GM12878 (cell line): ENCODE results near the gene RNF31.

Source experiments
- BACH1 ChIP-seq: fragments of 450-650 bp; IDR thresholded peaks from 2 replicates; pipeline ENCODE4 v1.6.1; 2017; ENCODE audit warnings: mild to moderate bottlenecking, borderline replicate concordance
- CTCF ChIP-seq, 3 experiments: IDR thresholded peaks in 2 of 3; conservative IDR thresholded peaks in 1 of 3; 2 replicates each; pipeline ENCODE4 v1.5.1; 2011; ENCODE audit warnings: low read depth in 3 of 3, low read length in 3 of 3, mild to moderate bottlenecking in 3 of 3, control low read depth in 2 of 3, moderate library complexity in 2 of 3, inconsistent platforms in 1 of 3, mixed read lengths in 1 of 3; ENCODE audit not compliant: control insufficient read depth in 2 of 3, insufficient read depth in 1 of 3; ENCODE audit errors: extremely low read depth in 1 of 3
- EP300 ChIP-seq, 2 experiments: fragments of 150-350 bp in 1 of 2; IDR thresholded peaks; 2 replicates each; pipeline ENCODE4 v1.6.1; 2011 to 2012; ENCODE audit warnings: low read depth in 2 of 2, low read length in 2 of 2, borderline replicate concordance in 1 of 2, improper control_type of control experiment in 1 of 2, inconsistent platforms in 1 of 2; ENCODE audit not compliant: control insufficient read depth in 1 of 2
- JUND ChIP-seq: IDR thresholded peaks from 2 replicates; pipeline ENCODE4 v1.6.1; 2012; ENCODE audit warnings: low read depth, mild to moderate bottlenecking, low read length, improper control_type of control experiment, moderate library complexity
- MAX ChIP-seq: IDR thresholded peaks from 2 replicates; pipeline ENCODE4 v1.6.1; 2012; ENCODE audit warnings: low read depth, low read length, improper control_type of control experiment
- MEF2B ChIP-seq: fragments of 450-650 bp; IDR thresholded peaks from 2 replicates; pipeline ENCODE4 v1.6.1; 2018; ENCODE audit warnings: mild to moderate bottlenecking, moderate library complexity; ENCODE audit not compliant: partially characterized antibody, poor library complexity, severe bottlenecking
- MTA3 ChIP-seq: IDR thresholded peaks from 2 replicates; pipeline ENCODE4 v1.6.1; 2012; ENCODE audit warnings: low read length, inconsistent platforms, borderline replicate concordance
- NRF1 ChIP-seq: conservative IDR thresholded peaks from 2 replicates; pipeline ENCODE4 v1.6.1; 2011; ENCODE audit warnings: mild to moderate bottlenecking, low read depth, low read length, improper control_type of control experiment
- POLR2AphosphoS5 ChIP-seq: IDR thresholded peaks from 2 replicates; pipeline ENCODE4 v1.6.1; 2011; ENCODE audit warnings: mild to moderate bottlenecking, low read length, inconsistent platforms
- RAD21 ChIP-seq: IDR thresholded peaks from 2 replicates; pipeline ENCODE4 v1.6.1; 2011; ENCODE audit warnings: mild to moderate bottlenecking, low read depth, low read length, moderate library complexity; ENCODE audit not compliant: insufficient read depth
- SIX5 ChIP-seq: IDR thresholded peaks from 2 replicates; pipeline ENCODE4 v1.6.1; 2011; ENCODE audit warnings: mild to moderate bottlenecking, low read depth, low read length, moderate library complexity; ENCODE audit not compliant: severe bottlenecking
- STAT1 ChIP-seq: fragments of 450-650 bp; conservative IDR thresholded peaks from 2 replicates; pipeline ENCODE4 v1.6.1; 2014; ENCODE audit warnings: antibody characterized with exemption, mild to moderate bottlenecking
- USF2 ChIP-seq: IDR thresholded peaks from 2 replicates; pipeline ENCODE4 v1.6.1; 2011; ENCODE audit warnings: low read depth, low read length, improper control_type of control experiment, borderline replicate concordance
- YY1 ChIP-seq: IDR thresholded peaks from 2 replicates; pipeline ENCODE4 v1.6.1; 2011; ENCODE audit warnings: low read depth, mild to moderate bottlenecking, low read length

GRCh38 chr14:24098229-24098926, 48.9 kb upstream of the RNF31 start:
- TF ChIP-seq CTCF (IDR thresholded peaks at IDR 0.05 in 2 of 3, conservative IDR thresholded peaks at IDR 0.05 in 1 of 3; ENCODE audit: control insufficient read depth in 2 of 3, extremely low read depth in 1 of 3, insufficient read depth in 1 of 3, low read depth in 3 of 3, low read length in 3 of 3) (no peak), MAX (no peak), NRF1 (no peak), STAT1 (no peak), BACH1 (no peak), YY1 (no peak), USF2 (no peak), MTA3 (no peak), JUND (no peak), MEF2B (no peak), SIX5 (no peak), POLR2AphosphoS5 (no peak), EP300 (IDR thresholded peaks at IDR 0.05; ENCODE audit: borderline replicate concordance in 1 of 2, control insufficient read depth in 1 of 2, low read depth in 2 of 2, low read length in 2 of 2) (no peak), RAD21 (no peak)
